ENCODE results near the gene AFAP1. TPM values are rescaled to one million over a fixed set of nuclear protein-coding genes. Genes with fewer than 3 reads are reported as not detected.
"Not testable (repeated sequence)": the region's sequence is repeated elsewhere in the genome, so short reads cannot be mapped to it uniquely, and the experiment has no call there.

Gene AFAP1
- polyA plus RNA-seq, 4 donors, result 21.6 to 28.3 (median 23.6) TPM

DNA sequence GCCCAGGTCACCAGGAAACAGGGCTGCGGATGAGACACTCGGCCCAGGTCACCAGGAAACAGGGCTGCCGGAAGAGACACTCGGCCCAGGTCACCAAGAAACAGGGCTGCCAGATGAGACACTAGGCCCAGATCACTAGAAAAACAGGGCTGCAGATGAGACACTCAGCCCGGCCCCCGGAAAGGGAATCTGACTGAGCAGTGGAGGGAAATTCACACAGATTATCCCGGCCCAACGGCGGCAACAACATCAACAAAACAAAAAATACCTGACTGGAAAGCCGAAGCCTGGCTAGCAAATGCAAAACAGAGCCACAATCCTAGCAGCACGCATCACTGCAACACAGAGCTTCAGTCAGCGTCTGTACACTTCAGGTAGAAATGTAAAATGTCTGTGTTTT is 20.7 kb downstream of the AFAP1 start:
- no peak for DNase-seq (ENCODE audit: low read depth in 4 of 4, low spot score in 3 of 4)

DNA sequence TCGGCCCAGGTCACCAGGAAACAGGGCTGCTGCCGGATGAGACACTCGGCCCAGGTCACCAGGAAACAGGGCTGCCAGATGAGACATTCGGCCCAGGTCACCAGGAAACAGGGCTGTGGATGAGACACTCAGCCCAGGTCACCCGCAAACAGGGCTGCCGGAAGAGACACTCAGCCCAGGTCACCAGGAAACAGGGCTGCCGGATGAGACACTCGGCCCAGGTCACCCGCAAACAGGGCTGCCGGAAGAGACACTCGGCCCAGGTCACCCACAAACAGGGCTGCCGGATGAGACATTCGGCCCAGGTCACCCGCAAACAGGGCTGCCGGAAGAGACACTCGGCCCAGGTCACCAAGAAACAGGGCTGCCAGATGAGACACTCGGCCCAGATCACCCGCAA is 21.5 kb downstream of the AFAP1 start:
- DNase-seq (ENCODE audit: low read depth in 4 of 4, low spot score in 3 of 4), result not testable (repeated sequence)

DNA sequence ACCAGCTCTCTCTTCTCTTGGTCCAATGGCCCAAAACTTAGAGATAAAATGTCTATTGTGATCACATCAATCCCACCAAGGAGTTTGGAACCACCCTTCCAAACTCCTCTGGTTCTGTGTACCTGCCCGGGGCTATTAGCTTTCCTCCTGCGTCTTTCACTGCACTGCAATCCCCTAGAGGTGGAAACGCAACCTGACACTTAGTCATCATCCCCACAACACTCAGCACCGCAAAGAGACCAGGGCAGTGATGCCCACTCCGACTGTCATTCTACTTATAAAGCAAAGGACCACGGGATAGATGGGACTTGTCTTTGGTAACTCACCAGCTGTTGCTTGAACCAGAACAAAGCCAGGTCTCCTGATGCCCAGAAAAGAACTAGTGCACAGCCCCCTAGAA is 22.0 kb downstream of the AFAP1 start:
- no peak for DNase-seq (ENCODE audit: low read depth in 4 of 4, low spot score in 3 of 4)

DNA sequence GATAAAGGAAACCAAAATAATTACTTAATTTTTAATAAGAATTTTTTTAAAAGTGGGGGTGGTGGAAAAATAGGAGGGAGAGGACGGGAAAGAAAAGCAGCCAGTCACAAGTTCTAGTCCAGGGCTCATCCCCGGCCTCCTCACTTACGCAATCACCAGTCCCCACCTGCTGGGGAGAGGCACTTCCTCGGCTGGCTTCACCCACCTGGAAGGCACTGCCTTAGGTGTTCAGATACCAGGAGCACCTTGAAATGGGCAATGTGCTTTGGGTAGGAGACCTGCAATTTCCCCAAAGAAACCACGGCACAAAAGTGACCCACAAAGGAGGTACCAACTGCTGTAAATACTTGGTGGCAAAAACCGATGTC is 23.8 kb downstream of the AFAP1 start:
- DNase-seq (ENCODE audit: low read depth in 4 of 4, low spot score in 3 of 4), result no peak

DNA sequence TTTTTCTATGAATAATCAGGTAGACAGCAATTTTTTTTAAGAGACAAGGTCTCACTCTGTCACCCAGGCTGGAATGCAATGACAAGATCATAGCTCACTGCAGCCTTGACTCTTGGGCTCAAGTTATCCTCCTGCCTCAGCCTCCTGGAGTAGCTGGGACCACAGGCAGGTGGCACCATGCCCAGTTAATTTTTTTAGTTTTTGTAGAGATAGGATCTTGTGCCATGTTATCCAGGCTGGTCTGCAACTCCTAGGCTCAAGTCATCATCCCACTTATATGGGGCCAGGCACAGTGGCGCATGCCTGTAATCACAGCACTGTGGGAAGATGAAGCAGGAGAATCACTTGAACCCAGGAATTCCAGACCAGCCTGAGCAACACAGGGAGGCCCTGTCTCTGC is 26.8 kb downstream of the AFAP1 start:
- no peak for DNase-seq (ENCODE audit: low read depth in 4 of 4, low spot score in 3 of 4)

DNA sequence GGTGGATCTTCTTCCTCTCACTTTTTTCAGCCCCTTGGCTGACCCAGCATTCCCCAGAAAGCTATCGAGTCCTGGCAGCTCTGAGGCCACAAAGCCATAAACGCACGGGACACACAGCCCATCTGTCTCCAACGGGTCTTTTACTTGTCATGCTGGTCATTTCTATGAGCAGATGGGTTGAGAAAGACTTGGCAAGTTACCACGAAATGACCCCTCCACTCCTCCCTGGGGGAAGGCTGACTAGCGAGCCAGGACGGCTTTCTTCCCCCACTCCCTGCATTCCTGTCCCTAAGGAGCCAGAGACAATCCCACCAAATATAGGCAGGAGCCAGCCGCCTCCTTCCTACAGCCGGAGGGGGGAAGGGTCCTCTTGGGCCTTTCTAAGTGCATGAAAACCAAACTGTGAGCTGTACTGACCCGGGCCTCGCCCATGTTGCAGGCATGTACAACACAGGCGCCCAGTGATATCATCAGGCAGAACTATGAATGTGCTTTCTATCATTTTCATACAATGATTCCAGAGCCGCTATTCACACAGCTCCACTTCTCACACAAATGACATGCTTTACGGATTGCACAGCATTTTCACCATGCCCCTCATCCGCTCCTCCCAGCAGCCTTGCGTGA is 28.6 kb downstream of the AFAP1 start:
- no peak for DNase-seq (ENCODE audit: low read depth in 4 of 4, low spot score in 3 of 4)

DNA sequence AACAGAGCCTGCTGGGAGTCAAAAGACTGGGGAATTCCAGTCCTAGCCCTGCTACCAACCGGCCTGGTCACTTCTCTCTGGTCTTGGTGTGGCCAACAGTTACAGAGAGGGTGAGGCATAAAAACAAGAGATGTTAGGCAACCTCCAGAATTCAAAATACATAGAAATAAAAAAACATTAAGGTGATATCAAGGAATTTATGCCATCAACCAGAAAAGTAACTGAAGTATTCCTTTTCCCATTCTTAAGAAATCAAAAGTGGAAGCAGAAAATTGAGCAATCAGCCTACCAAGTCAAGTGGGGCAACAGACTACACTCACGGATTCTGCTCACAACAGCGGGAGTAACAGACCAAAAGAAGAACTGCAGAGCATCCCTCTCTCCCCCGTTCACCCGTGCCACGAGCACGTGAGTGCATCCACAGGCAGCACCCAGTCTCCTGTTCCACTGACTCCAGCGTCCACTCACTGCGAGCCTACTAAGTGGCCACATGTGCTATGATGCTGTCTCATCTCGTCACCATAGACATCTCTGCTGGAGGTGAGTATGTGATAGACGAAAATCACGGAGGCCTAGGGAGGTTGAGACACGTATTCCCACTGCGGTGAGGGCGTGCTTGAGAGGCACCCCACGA is 29.3 kb downstream of the AFAP1 start:
- DNase-seq (ENCODE audit: low read depth in 4 of 4, low spot score in 3 of 4), result no peak

DNA sequence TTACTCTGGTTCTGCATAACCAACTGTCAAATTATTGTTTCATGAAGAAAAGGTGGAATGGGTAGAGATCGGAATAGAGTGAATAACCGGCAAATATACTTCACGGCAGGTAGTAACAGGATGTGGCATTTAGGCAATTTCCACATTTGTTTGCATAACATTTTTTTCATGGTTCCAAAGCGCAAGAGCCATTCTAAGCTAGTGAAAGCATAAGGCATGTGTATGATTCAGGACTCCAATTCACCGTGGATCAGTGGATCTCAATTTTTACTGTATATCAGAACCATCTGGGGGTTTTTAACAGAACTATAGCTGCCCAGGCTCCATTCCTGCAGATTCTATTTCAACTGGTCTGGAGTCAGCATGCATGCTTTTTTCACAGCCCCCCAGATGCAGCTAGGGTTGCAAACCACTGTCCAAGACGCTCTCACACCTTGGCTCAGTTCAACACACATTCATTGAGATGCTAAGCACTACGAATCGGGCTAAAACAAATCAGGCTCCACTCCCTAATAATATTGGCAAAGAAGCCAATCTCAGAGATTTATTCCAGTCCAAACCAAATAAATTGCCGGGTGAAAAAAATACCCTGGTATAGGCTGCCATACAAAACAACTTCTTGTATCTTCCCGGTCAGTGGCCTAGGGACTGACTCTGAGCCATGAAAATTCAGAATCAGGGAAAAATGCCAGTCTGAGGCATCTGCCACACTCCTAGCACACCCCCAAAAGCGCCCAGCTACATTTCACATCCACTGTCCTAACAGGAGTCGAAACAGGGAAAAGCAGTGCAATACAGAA is 30.0 kb downstream of the AFAP1 start:
- no peak for DNase-seq (ENCODE audit: low read depth in 4 of 4, low spot score in 3 of 4)

DNA sequence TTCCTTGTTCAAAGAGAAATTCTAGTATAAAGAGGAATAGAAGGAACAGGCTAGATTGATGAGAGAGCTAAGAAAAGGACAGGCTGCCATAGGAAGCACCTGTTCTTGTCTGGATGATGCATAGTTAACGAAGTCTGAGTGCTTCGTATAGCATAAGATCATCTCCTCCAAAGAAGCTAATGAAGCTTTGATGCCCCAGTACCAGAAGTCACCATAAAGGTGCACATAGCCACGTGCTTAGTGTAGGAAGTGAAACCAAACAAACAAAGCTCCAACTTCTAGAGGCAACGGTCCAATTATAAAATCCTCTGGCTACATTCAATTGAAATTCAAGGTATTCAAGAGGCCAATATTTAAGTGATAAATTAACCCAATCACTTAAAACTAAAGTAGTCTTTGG is 31.0 kb downstream of the AFAP1 start:
- DNase-seq (ENCODE audit: low read depth in 4 of 4, low spot score in 3 of 4), result no peak

DNA sequence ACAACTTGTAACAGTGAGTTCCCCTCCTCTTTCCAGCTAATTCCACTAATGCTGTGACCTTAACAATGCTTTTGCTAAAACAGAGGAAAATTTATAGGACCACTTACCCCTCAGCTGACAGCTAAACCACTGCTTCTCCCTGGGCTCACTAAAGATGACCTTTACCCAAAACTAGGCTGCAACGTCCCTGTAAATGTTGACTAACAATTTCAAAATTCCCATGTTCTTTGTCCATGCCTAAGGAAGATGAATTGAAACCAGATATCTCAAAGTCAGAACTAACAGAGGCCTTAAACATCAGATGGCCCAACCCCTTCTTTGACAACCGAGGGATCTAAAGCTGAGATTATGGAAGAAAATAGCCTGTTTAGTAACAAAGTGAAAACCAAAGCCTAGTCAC is 32.5 kb downstream of the AFAP1 start:
- DNase-seq (ENCODE audit: low read depth in 4 of 4, low spot score in 3 of 4), result no peak

DNA sequence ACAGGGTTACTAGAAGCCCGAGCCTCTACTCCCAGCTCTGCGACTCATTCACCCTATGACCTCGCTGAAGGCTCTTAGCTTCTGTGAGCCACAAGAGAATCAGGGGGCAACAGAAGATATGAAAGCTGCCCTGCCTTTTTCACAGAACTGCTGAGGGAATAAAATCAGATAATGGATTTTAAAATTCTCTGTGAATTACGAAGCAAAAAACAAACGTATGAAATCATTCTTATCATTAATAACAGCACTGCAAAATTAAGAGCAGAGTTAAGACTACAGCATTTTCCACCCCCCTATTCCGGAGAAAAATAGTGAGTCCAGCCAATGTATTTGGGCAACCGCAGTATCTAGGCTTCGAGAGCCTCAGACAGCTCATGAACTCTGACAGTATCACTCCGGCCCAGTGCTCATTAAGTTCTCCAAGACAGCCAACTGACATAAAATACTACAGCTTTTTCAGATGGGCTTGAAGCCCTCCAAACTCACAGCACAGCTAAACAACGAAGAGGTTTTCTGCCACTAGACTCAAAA is 33.4 kb downstream of the AFAP1 start:
- no peak for DNase-seq (ENCODE audit: low read depth in 4 of 4, low spot score in 3 of 4)

DNA sequence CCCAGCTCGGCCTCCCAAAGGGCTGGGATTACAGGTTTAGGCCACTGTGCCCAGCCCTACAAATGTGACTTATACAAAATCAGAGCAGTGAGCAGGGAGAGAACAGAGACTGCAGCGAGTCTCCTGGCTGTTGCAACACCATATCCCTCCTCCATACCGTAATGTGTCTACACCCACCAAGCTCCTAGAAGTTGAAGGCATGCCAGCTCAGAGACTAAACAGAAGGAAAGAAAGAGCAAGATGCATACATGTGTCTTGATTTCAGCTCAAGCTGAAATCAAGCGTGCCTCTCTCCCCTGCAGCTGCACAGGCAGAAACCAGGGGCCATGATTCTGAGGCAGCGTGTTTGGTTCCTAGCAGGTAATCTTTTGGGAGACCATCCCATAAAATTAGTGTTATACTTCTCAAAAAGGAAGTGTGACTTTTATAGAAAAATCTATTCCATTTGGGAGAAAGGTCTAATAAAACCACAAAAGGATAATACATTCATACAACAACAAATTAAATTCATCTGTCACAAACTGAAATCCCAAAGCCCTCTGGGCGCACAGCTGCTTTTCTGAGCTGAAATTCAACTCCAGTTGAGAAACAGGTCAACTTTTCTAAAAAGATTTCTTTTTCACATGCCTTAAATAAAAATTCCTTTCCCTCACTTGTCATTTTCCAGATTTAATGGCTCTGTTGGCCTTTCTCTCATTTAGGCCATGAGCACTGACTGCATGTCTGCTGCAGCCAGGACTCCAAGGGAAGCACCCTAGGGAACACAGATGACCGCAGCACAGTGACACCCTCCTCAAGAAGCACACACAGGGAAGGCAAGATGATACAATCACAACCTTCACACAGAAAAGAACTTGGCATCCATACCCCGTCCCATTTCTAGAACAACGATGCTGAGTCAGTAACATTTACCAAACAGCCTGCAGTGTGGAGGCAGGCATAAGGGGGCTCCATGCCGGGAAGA is 34.4 kb downstream of the AFAP1 start:
- no peak for DNase-seq (ENCODE audit: low read depth in 4 of 4, low spot score in 3 of 4)

DNA sequence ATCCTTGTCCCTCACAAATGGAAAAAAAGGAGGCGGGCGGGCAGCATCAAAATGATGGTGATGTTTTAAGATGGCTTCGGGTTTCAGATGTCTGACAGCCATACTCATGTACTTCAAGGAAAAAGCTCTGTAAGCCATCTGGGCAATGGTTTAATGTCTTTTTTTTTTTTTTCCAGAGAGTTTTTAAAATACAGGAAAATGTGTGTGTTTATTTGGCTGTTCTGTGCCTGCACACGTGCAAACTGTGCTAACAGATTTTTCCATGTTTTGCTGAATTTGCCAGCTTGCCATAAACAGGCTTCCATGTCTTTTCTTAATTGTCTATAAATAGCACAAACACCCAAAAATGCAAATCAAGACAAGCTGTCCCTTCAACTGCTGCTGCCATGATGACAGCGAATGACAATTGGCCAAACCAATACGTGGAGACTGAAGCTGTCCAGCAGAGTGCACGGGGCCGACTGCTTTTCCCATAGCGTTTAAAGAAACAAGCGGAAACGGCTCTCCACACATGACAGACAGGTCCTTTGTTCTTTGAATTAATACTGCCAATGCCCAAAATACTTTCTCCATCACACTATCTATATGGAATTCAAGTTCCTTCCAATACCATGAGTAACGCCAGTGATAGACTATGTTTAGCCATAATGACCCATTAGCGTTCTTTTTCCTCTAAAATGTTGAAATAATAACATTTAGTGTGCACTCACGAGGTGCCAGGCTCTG is 35.7 kb downstream of the AFAP1 start:
- no peak for DNase-seq (ENCODE audit: low read depth in 4 of 4, low spot score in 3 of 4)

DNA sequence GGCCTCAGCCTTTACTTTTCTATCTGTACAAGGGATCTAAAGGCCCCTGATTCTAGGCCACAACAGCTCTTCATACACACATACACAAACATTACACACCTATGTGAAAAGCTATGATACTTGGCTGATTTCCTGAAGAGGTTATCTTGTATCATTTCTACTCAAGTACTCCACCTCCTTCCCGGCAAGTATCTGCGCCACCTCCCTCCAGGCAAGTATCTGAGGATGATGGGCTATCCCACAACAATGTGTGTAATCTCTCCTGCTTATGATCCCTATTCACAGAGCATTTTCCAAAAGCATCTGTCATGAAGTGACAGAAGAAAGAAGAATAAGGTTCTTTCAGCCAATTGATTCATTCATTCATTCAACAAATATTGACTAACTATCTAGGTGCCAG is 36.8 kb downstream of the AFAP1 start:
- DNase-seq (ENCODE audit: low read depth in 4 of 4, low spot score in 3 of 4), result no peak

DNA sequence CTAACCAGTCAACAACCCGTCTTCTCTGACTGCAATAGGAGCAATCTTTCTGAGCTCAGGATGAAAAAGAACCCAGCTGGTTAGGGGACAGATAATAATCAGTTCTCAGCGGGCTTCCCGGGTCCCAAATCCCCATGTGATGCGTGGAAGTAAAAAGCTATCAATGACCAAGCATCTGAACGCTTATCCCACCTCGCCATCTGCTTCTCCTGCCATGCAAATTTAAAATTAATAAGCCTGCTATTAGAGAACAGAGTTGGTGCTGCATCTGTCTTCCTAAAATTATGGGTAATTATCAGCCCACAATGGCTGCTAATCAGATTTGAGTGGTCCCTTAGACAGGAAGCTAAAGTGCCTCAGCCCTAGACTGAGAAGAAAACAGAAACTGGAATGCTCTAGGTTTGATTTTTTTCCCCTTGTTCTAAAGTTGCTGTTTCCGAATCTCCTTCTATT is 37.5 kb downstream of the AFAP1 start:
- DNase-seq (ENCODE audit: low read depth in 4 of 4, low spot score in 3 of 4), result no peak

DNA sequence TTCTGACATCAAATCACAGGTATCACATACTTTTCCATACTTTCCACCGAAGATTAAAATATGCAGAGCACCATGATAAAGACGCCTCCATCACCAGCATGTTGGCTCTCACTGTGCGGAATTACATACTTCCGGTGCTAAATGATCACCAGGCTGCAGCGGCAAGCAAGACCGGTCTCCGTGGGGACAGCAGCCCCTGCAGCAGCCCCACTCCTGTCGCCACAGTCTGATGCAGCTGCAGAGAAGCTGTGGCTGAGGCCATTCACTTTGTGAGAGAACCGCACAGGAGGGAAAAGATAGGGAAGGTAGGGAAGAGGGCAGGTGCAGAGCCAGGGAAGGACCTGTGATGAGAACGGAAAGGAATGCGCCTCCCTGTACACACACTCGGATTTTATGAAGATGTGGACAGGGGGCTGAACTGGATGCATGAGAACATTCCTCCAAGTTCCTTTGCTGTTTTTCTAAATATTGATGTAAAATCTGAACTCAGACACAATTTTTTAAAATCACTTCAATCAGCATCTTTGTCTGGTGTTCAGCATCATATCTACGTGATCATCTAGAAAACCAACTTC is 38.3 kb downstream of the AFAP1 start:
- no peak for DNase-seq (ENCODE audit: low read depth in 4 of 4, low spot score in 3 of 4)

DNA sequence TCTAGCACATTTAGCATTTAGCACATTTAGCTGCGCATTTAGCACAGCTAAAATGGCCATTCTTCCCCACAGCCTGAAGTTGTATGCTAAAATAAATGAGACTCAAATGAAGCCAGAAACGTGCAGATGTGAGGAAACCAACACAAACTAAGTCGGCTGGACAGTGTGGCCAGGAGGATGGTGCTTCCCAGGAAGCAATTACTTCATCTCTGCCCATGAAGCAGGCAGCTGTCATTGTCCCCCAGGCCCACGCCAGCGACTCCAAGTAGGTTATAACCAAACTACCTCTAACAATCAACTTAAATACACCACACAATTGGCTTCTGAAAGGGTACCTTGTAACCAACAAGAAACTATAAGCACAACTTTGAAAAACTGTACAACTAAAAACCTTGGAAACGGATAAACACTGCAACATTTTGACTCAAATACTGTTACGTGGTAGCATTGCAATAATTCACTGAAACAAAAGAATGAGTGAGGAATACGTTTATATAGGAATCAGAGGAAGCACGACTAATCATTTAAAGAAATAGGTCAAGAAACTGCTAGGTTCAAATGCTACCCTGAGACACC is 39.2 kb downstream of the AFAP1 start:
- DNase-seq (ENCODE audit: low read depth in 4 of 4, low spot score in 3 of 4), result no peak

DNA sequence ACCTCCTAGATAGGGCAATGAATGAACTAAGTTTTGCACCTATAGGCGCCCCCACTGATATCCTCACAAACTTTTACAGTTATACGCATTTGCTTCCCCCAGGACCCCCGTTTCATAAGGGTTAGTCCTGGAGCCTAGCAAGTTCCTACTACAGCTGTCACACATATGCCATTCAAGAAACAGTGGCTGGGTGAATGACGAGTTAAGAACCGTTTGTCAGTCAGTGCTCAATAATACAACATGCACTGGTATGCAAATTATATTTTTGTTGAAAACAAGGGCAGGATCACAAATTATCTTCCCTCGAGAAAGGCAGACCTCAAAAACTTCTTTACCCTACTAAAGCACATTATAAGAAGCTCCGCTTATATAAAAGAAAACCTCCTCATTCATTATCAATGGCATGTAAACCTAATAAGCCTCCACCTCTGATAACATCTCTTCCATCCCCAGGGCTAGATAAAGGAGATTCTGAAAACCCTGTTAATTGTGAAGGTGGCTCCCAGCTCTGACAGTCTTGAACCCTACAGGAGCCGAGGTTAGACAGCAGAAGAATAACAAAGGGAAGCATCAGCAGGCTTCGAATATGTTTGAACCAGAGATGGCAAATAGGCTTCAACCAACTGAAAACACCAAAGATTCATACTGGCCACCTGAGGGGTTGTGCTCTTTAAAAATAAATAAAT is 40.3 kb downstream of the AFAP1 start:
- no peak for DNase-seq (ENCODE audit: low read depth in 4 of 4, low spot score in 3 of 4)

DNA sequence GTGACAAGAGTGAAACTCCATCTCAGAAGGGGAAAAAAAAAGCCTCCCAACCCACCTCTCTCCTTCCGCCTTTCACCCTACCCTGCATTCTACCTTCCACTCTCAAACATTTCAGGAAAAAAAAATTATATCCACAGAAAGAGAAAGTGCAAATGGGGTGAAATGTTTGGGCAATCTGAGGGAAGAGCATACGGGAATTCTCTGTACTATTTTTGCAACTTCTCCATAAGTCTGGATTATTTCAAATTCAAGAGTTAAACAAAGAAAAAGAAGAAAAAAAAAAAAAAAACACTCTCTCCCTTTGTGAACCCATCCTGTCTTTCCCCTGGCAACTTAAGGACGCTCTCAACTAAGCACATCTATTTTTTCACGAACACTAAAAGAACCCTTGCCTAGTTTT is 41.3 kb downstream of the AFAP1 start:
- no peak for DNase-seq (ENCODE audit: low read depth in 4 of 4, low spot score in 3 of 4)

All from right renal pelvis (tissue), 4 donors.